ENCODE results near the gene DMRTC2.

The DMRTC2 gene

DNA sequence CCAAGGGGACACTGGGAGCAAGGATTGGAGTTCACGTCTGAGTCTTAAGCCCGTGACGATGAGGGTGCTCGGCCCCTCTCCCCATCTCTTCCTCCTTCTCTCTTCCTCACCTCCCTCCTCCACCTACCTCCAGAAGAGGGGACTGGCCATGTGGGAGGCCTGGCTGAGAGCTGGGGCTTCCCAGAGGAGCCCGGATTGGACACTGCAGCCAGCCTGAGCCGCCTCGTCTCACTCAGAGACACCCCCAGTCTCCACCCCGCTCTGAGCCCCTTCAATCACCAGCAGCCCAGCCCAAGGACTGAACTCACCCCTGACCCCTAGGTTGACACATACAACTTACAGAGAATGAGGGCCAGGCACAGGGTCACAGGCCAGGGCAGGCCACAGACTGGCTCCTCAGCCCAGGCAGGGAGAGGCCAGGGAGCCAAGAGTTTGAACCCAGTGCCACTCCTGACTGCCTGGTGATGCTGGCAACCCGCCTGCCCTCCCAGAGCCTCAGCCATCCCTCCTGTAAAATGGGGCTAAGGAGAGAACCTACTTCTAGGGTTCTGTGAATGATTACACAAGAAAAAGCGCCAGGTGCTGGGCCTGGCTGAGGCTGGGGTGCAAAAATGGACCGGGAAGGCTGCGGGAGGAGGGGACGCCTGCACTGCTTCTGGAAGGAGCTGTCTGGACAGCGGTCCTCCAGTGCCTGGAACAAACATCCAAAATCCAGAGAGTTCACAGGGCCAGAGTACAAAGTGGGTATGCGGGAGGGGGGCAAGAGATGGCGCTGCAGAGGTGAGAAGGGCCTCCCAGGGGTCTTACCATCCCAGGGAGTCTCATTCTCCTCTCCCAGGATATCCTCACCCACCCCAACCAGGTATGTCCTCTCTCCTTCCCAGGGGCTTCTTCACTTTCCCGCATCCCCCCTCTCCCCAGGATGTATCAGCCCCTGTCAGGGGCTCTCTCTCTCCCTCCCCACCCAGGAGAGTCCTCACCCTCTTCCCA is 33.4 kb downstream of the DMRTC2 start:
- peaks cover 4% of the 10 kb centered on the region; the same call in 1 of the 2 replicates for H3K9me3 ChIP-seq (ENCODE audit: insufficient read depth, low read length)
- H3K4me3 ChIP-seq (ENCODE audit: low read length): peak overlapping the region; percentile 89
- peaks cover 13% of the 10 kb centered on the region; the same call in 1 of the 2 replicates for H4K20me1 ChIP-seq (ENCODE audit: insufficient read depth, low read length)
- TF ChIP-seq EZH2phosphoT487 (IDR thresholded peaks at IDR 0.05; ENCODE audit: low read depth) (no peak), CTCF (IDR thresholded peaks at IDR 0.05; ENCODE audit: low read depth, low read length) (no peak)
- H3K27me3 ChIP-seq (ENCODE audit: low read depth, low read length): no peaks in the 10 kb centered on the region
- H3K9ac ChIP-seq (ENCODE audit: low read length): peak overlapping the region; percentile 99
- H3K4me1 ChIP-seq (ENCODE audit: low read length): peaks cover 39% of the 10 kb centered on the region
- H3K79me2 ChIP-seq (ENCODE audit: low read length): peaks cover 30% of the 10 kb centered on the region
- peak overlapping the region; percentile 89 for H3K4me2 ChIP-seq (ENCODE audit: low read length)
- peaks cover 24% of the 10 kb centered on the region for H3K36me3 ChIP-seq (replicated peaks; ENCODE audit: low read depth, low read length)
- H3K27ac ChIP-seq (ENCODE audit: low read length): peak overlapping the region; percentile 95
- H2AFZ ChIP-seq (ENCODE audit: low read depth, low read length): no peak overlapping the region

GRCh38 chr19:41879080-41879479 is 34.2 kb downstream of the DMRTC2 start:
- Histone ChIP-seq H3K9me3 (ENCODE audit: insufficient read depth, low read length) (peaks cover 4% of the 10 kb centered on the region; the same call in 1 of the 2 replicates), H3K4me2 (ENCODE audit: low read length) (peak overlapping the region; percentile 89), H3K27me3 (ENCODE audit: low read depth, low read length) (no peaks in the 10 kb centered on the region), H4K20me1 (ENCODE audit: insufficient read depth, low read length) (peaks cover 13% of the 10 kb centered on the region; the same call in 1 of the 2 replicates), H3K9ac (ENCODE audit: low read length) (no peak overlapping the region; the same call in 1 of the 2 replicates), H3K4me3 (ENCODE audit: low read length) (peak overlapping the region; percentile 89; the same call in 1 of the 2 replicates), H2AFZ (ENCODE audit: low read depth, low read length) (no peak overlapping the region), H3K36me3 (replicated peaks; ENCODE audit: low read depth, low read length) (peaks cover 24% of the 10 kb centered on the region), H3K27ac (ENCODE audit: low read length) (no peak overlapping the region), H3K4me1 (ENCODE audit: low read length) (peaks cover 39% of the 10 kb centered on the region), H3K79me2 (ENCODE audit: low read length) (peaks cover 36% of the 10 kb centered on the region)
- TF ChIP-seq EZH2phosphoT487 (IDR thresholded peaks at IDR 0.05; ENCODE audit: low read depth) (no peak), CTCF (IDR thresholded peaks at IDR 0.05; ENCODE audit: low read depth, low read length) (no peak)

- H2AFZ ChIP-seq (ENCODE audit: low read depth, low read length): no peak overlapping the region
- H3K4me2 ChIP-seq (ENCODE audit: low read length): no peak overlapping the region
- H3K36me3 ChIP-seq (replicated peaks; ENCODE audit: low read depth, low read length): peaks cover 24% of the 10 kb centered on the region
Observed at GRCh38 chr19:41879670-41880328, 35.0 kb downstream of the DMRTC2 start.

More at GRCh38 chr19:41879670-41880328, 35.0 kb downstream of the DMRTC2 start:
- Histone ChIP-seq H4K20me1 (ENCODE audit: insufficient read depth, low read length) (peaks cover 13% of the 10 kb centered on the region; the same call in 1 of the 2 replicates), H3K27ac (ENCODE audit: low read length) (no peak overlapping the region), H3K27me3 (ENCODE audit: low read depth, low read length) (no peaks in the 10 kb centered on the region), H3K9me3 (ENCODE audit: insufficient read depth, low read length) (peaks cover 4% of the 10 kb centered on the region; the same call in 1 of the 2 replicates), H3K4me1 (ENCODE audit: low read length) (peaks cover 40% of the 10 kb centered on the region), H3K4me3 (ENCODE audit: low read length) (no peak overlapping the region), H3K9ac (ENCODE audit: low read length) (no peak overlapping the region), H3K79me2 (ENCODE audit: low read length) (peaks cover 41% of the 10 kb centered on the region)
- TF ChIP-seq CTCF (IDR thresholded peaks at IDR 0.05; ENCODE audit: low read depth, low read length) (no peak), EZH2phosphoT487 (IDR thresholded peaks at IDR 0.05; ENCODE audit: low read depth) (no peak)
